ENCODE measurements around the gene SLC19A1. TPM values are rescaled to one million over a fixed set of nuclear protein-coding genes. Genes with fewer than 3 reads are reported as not detected.

SLC19A1 gene
- total RNA-seq, 1 donor from 2014 or later = 4.5 TPM

DNA sequence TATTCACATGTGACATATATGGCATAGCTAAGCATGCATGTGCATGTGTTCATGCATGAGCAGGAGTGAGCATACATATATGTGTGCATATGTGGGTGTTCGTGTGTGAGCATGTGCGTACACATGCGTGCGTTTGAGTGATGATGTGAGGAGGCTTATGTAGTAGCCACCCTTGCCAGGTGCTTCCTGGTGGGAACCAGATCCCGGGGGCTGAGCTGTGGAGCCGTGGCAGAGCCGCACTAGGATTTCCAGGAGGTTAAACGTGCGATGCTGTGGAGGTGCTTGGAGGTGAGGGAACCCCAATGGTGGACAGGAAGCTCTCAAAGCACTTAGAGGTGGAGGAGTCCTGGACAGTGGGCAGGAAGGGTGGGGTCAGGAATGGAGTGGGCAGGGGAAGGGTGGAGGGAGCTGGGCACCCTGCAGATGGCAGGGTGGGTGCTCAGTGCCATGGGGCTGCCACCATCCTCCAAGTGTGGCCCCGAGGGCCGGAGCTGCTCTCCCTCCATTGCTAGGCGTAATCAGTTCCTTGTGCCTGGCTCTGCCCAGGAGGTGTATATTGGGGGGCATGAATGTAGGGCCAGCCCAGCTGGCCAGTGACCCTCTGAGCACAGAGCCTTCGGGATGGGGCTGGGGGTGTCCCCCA, 88.8 kb downstream of the SLC19A1 start:
- DNase-seq (ENCODE audit: low read depth) (no peak), FAIRE-seq (no peak)
- TF ChIP-seq, protein P1, sequence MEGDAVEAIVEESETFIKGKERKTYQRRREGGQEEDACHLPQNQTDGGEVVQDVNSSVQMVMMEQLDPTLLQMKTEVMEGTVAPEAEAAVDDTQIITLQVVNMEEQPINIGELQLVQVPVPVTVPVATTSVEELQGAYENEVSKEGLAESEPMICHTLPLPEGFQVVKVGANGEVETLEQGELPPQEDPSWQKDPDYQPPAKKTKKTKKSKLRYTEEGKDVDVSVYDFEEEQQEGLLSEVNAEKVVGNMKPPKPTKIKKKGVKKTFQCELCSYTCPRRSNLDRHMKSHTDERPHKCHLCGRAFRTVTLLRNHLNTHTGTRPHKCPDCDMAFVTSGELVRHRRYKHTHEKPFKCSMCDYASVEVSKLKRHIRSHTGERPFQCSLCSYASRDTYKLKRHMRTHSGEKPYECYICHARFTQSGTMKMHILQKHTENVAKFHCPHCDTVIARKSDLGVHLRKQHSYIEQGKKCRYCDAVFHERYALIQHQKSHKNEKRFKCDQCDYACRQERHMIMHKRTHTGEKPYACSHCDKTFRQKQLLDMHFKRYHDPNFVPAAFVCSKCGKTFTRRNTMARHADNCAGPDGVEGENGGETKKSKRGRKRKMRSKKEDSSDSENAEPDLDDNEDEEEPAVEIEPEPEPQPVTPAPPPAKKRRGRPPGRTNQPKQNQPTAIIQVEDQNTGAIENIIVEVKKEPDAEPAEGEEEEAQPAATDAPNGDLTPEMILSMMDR (IDR thresholded peaks at IDR 0.05; ENCODE audit: insufficient read depth, low read length, severe bottlenecking) = no peak
- no peaks in the 10 kb centered on the region for H3K36me3 ChIP-seq (ENCODE audit: control insufficient read depth, insufficient read depth, low read length)
- no peaks in the 10 kb centered on the region for H3K27me3 ChIP-seq (ENCODE audit: control insufficient read depth, insufficient read depth, low read length)
- no peak overlapping the region for H3K4me3 ChIP-seq (ENCODE audit: low read depth, low read length)

DNA sequence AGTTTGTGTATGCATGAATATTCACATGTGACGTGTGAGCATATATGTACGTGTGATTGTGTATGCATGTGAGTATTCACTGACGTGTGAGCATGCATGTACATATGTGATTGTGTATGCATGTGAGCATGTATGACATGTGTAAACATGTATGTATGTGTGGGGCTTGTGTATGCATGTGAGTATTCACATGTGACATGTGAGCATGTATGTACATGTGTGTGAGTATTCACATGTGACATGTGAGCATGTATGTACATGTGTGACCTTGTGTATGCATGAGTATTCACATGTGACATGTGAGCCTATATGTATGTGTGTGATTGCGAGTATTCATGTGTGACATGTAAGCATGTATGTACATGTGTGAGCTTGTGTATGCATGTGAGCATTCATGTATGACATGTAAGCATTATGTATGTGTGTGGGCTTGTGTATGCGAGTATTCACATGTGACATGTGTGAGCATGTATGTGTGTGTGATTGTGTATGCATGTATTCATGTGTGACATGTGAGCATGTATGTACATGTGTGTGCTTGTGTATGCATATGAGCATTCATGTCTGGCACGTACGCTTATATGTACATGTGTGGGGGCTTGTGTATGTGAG, 89.4 kb downstream of the SLC19A1 start:
- FAIRE-seq (no peak), DNase-seq (ENCODE audit: low read depth) (no peak)
- no peaks in the 10 kb centered on the region for H3K36me3 ChIP-seq (ENCODE audit: control insufficient read depth, insufficient read depth, low read length)
- TF ChIP-seq, protein P1 (IDR thresholded peaks at IDR 0.05; ENCODE audit: insufficient read depth, low read length, severe bottlenecking) = no peak
- no peaks in the 10 kb centered on the region for H3K27me3 ChIP-seq (ENCODE audit: control insufficient read depth, insufficient read depth, low read length)
- no peak overlapping the region for H3K4me3 ChIP-seq (ENCODE audit: low read depth, low read length)

DNA sequence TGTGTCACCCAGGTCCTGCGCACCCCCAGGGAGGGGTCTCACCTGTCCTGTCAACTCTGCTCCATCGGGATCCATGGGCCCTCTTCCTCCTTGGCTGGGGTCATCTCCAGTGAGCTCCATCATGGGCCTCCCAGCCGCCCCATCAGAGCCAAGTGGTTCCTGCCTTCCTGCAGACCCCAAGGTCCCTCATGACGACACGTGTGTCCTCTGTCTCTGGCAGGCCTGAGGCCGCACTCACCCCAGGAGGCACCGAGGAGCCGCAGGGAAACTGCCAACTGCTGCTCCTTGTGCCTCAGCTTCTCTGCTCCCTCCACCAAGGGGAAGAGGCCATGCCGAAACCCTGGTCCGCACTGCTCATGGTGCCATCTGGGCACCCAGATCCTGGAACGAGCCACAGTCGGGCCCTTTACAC, 90.5 kb downstream of the SLC19A1 start:
- no peak for FAIRE-seq
- H3K27me3 ChIP-seq (ENCODE audit: control insufficient read depth, insufficient read depth, low read length) = no peaks in the 10 kb centered on the region
- TF ChIP-seq, protein P1 (IDR thresholded peaks at IDR 0.05; ENCODE audit: insufficient read depth, low read length, severe bottlenecking) = no peak
- no peak for DNase-seq (ENCODE audit: low read depth)
- H3K4me3 ChIP-seq (ENCODE audit: low read depth, low read length) = no peak overlapping the region
- no peaks in the 10 kb centered on the region for H3K36me3 ChIP-seq (ENCODE audit: control insufficient read depth, insufficient read depth, low read length)

DNA sequence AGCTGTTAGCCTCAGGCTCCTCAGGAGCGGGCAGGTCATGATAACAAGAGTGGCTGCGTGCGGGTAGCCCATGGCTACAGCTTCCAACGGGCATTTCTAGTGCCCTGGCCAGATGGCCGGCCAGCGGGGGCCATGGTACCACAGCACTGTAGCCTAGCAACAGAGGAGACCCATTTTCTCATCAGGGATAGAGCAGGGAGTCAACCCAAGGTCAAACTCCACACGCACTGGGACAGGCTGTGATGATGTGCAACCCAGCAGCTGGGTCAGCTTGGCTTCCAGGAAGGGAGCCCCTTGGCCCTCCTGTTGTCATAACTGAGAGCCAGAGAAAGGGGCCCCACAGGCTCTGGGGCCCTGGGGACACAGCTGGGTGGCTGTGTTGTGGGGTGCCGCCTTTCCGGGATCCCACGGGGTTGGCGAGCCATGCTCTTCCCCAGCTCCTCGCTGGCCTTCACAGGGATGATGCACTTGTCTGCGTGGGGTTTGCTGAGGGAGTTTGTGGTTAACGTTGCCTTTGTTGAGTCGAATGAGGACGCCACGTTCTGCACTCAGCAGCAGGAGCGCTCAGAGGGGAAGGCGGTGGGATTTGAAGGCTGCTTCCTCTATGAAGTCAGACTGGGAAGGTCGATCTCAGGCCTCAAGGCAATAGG, 91.0 kb downstream of the SLC19A1 start:
- Histone ChIP-seq H3K27me3 (ENCODE audit: control insufficient read depth, insufficient read depth, low read length) (no peaks in the 10 kb centered on the region), H3K36me3 (ENCODE audit: control insufficient read depth, insufficient read depth, low read length) (no peaks in the 10 kb centered on the region), H3K4me3 (ENCODE audit: low read depth, low read length) (no peak overlapping the region)
- TF ChIP-seq, protein P1 (IDR thresholded peaks at IDR 0.05; ENCODE audit: insufficient read depth, low read length, severe bottlenecking) = no peak
- DNase-seq (ENCODE audit: low read depth) (no peak), FAIRE-seq (no peak)

DNA sequence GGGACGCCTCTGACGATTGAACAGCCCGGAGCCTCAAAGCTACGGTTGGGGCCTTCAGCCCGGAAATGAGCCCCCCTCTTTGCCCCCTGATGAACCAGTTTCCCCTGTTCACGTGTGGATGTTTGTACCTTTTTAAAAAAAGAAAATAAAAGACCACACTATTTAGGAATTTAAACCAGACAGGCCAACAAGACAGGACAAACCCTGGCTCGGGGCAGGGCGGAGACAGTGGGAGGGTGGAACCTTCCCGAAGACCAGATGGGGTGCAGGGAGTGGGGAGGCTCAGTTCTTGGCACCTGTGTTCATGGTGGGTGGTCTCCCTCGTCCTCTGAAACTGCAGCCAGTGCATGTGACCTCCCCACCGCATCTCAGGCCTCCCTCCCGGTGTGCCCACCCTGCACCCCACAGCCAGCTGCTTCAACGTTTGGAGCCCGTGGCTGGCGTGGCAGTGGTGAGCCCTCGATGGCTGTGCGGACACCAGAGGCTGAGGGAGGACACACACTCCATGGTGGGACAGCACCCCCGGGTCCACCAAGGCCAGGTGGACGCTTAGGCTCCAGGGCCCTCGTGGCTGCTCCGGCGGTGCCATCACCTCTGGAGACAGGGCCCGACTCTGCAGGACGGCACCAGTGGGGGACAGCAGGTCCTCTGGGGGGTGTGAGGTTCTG, 91.7 kb downstream of the SLC19A1 start:
- H3K36me3 ChIP-seq (ENCODE audit: control insufficient read depth, insufficient read depth, low read length) = no peaks in the 10 kb centered on the region
- H3K27me3 ChIP-seq (ENCODE audit: control insufficient read depth, insufficient read depth, low read length) = no peaks in the 10 kb centered on the region
- FAIRE-seq (no peak), DNase-seq (ENCODE audit: low read depth) (no peak)
- TF ChIP-seq, protein P1 (IDR thresholded peaks at IDR 0.05; ENCODE audit: insufficient read depth, low read length, severe bottlenecking) = no peak
- H3K4me3 ChIP-seq (ENCODE audit: low read depth, low read length) = no peak overlapping the region

All from bronchial epithelial cell (primary cell).